ENCODE results near the gene IFNGR1.
A peak's percentile ranks its signal among the peaks of the same experiment; 100 is the strongest.
"Not testable (repeated sequence)": the region's sequence is repeated elsewhere in the genome, so short reads cannot be mapped to it uniquely, and the experiment has no call there.

IFNGR1 gene

GRCh38 chr6:137210903-137211302 is 8.3 kb downstream of the IFNGR1 start:
- no peak for DNase-seq

GRCh38 chr6:137208279-137208678 is 10.9 kb downstream of the IFNGR1 start:
- no peak for DNase-seq

GRCh38 chr6:137207457-137207856 is 11.7 kb downstream of the IFNGR1 start:
- DNase-seq = not testable (repeated sequence)

GRCh38 chr6:137206577-137206976 is 12.6 kb downstream of the IFNGR1 start:
- DNase-seq = no peak

GRCh38 chr6:137203256-137203655 is 15.9 kb downstream of the IFNGR1 start:
- DNase-seq = no peak

- peak in 1 of 2 experiments; percentile 34 for DNase-seq
These were observed 17.1 kb downstream of the IFNGR1 start for GRCh38 chr6:137202078-137202477.

GRCh38 chr6:137201006-137201405 is 18.2 kb downstream of the IFNGR1 start:
- no peak for DNase-seq

GRCh38 chr6:137200288-137200687 is 18.9 kb downstream of the IFNGR1 start:
- no peak for DNase-seq

- no peak for DNase-seq
These were observed 21.2 kb downstream of the IFNGR1 start for GRCh38 chr6:137197684-137198645.

GRCh38 chr6:137193256-137194070 is 25.7 kb downstream of the IFNGR1 start:
- DNase-seq = no peak

GRCh38 chr6:137192821-137193220 is 26.4 kb downstream of the IFNGR1 start:
- DNase-seq = no peak

- no peak for DNase-seq
These were observed 27.5 kb downstream of the IFNGR1 start for GRCh38 chr6:137191670-137192069.

- DNase-seq = no peak
These were observed 27.9 kb downstream of the IFNGR1 start for GRCh38 chr6:137191236-137191635.

GRCh38 chr6:137190583-137191094 is 28.5 kb downstream of the IFNGR1 start:
- no peak for DNase-seq

- no peak for DNase-seq
These were observed 30.3 kb downstream of the IFNGR1 start for GRCh38 chr6:137188855-137189254.

- DNase-seq = no peak
These were observed 33.9 kb downstream of the IFNGR1 start for GRCh38 chr6:137185290-137185689.

GRCh38 chr6:137182654-137183073 is 36.5 kb downstream of the IFNGR1 start:
- no peak for DNase-seq

- DNase-seq = no peak
These were observed 37.1 kb downstream of the IFNGR1 start for GRCh38 chr6:137181891-137182653.

GRCh38 chr6:137177611-137178010 is 41.6 kb downstream of the IFNGR1 start:
- DNase-seq = no peak

GRCh38 chr6:137176729-137177128 is 42.5 kb downstream of the IFNGR1 start:
- no peak for DNase-seq

- DNase-seq = no peak
These were observed 43.3 kb downstream of the IFNGR1 start for GRCh38 chr6:137175868-137176245.

- no peak for DNase-seq
These were observed 43.9 kb downstream of the IFNGR1 start for GRCh38 chr6:137175157-137175867.
